ENCODE data around the gene SEMA3C.

DNA sequence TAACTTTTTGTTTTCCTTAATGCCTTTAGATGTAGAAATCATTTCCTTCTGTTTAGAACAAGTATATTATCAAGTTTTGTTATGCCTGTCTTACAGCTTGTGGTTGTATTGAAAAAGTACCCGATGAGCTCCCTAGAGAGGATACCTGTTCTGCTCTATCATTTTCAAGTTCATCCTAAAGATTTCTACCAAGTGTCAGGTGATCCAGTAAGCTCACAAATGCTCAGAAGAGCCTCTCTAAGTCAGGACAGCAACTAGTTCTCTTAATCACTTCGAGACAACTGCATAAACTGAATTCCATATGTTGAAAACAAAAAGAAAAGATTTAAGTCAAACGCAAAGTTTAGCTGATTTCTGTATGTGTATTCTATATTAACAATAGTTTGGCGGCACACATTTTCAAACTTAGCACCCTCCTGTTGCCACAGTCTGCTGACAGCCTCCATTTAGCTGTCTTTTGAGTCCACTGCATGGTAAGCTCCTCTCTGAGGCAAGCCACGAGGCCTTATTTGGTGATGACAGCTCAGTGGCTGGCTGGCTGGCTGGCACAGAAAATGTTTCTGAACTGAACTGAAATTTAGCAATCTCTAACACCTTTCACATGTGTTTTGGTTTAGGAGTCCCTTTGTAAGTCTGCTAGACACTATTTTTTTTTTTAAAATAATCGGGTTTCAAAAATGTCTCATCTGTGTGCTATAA lies 59.4 kb downstream of the SEMA3C start:
- TF ChIP-seq TCF12 (IDR thresholded peaks at IDR 0.05; ENCODE audit: low read depth) (no peak), EGR1 (IDR thresholded peaks at IDR 0.05) (no peak), MAX (IDR thresholded peaks at IDR 0.05) (no peak; the same call in 1 of the 2 replicates), EP300 (IDR thresholded peaks at IDR 0.05; ENCODE audit: borderline replicate concordance) (no peak), RAD21 (IDR thresholded peaks at IDR 0.05; ENCODE audit: low read depth) (no peak)
- TF ChIP-seq, protein P1, sequence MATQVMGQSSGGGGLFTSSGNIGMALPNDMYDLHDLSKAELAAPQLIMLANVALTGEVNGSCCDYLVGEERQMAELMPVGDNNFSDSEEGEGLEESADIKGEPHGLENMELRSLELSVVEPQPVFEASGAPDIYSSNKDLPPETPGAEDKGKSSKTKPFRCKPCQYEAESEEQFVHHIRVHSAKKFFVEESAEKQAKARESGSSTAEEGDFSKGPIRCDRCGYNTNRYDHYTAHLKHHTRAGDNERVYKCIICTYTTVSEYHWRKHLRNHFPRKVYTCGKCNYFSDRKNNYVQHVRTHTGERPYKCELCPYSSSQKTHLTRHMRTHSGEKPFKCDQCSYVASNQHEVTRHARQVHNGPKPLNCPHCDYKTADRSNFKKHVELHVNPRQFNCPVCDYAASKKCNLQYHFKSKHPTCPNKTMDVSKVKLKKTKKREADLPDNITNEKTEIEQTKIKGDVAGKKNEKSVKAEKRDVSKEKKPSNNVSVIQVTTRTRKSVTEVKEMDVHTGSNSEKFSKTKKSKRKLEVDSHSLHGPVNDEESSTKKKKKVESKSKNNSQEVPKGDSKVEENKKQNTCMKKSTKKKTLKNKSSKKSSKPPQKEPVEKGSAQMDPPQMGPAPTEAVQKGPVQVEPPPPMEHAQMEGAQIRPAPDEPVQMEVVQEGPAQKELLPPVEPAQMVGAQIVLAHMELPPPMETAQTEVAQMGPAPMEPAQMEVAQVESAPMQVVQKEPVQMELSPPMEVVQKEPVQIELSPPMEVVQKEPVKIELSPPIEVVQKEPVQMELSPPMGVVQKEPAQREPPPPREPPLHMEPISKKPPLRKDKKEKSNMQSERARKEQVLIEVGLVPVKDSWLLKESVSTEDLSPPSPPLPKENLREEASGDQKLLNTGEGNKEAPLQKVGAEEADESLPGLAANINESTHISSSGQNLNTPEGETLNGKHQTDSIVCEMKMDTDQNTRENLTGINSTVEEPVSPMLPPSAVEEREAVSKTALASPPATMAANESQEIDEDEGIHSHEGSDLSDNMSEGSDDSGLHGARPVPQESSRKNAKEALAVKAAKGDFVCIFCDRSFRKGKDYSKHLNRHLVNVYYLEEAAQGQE (IDR thresholded peaks at IDR 0.05; ENCODE audit: low read depth), result no peak

Measured in Ishikawa (cell line).